Mucosa of descending colon (tissue), 3 donors: Measurements from ENCODE around the gene CENPL. TPM values are rescaled to one million over a fixed set of nuclear protein-coding genes. Genes with fewer than 3 reads are reported as not detected.
A peak's percentile ranks its signal among the peaks of the same experiment; 100 is the strongest.

Experiments used
- ATAC-seq: fragments of 200-7000 bp; cut with Tn5 transposase; one replicate; pipeline ENCODE4 v1.9.1; 2020; ENCODE audit warnings: mild to moderate bottlenecking, moderate library complexity
- DNase-seq, 3 donors: peaks; one replicate each; pipeline ENCODE4 v3.0.0-alpha.2; 2020
- H3K36me3 ChIP-seq: fragments of 200-600 bp; one replicate; pipeline ENCODE4 v1.8.0; 2021; ENCODE audit warnings: low read depth, mild to moderate bottlenecking
- H3K4me1 ChIP-seq: fragments of 200-600 bp; one replicate; pipeline ENCODE4 v1.8.0; 2021; ENCODE audit warnings: low read depth, mild to moderate bottlenecking
- H3K4me3 ChIP-seq: fragments of 200-600 bp; one replicate; pipeline ENCODE4 v1.8.0; 2021; ENCODE audit warnings: mild to moderate bottlenecking
- H3K9me3 ChIP-seq: fragments of 200-600 bp; one replicate; pipeline ENCODE4 v1.8.0; 2021; ENCODE audit warnings: mild to moderate bottlenecking
- intact Hi-C, 2 donors: fragments of 100-400 bp; cut with DNase I in 1 of 2; cut with micrococcal nuclease in 1 of 2; formaldehyde crosslinking; loops; one replicate each; pipeline versions ENCODE4 v1.11.0 to v1.11.1; 2022; cut with DNase I, micrococcal nuclease
- long read RNA-seq, 2 donors: library from polyadenylated mRNA; unstranded; transcript quantifications; one replicate each; pipeline ENCODE4 v2.0.0, GENCODE V29; 2019 to 2021
- total RNA-seq, 3 donors: library from RNA; stranded (reverse); fragmentation: NEBNext Ultra II Directional in 2 of 3; extraction: Animal tissue kit (Norgen Biotek cat#: 25700) in 2 of 3; gene quantifications; one replicate each; pipeline versions ENCODE4 v1.2.1 to v1.2.4, GENCODE V29; 2021 to 2023
- TF ChIP-seq, protein P1 (sequence below): fragments of 200-600 bp; IDR thresholded peaks from one replicate; pipeline ENCODE4 v1.8.0; 2022; ENCODE audit warnings: antibody characterized with exemption, mild to moderate bottlenecking
- donor health status: DM: no; HTN: no; CAD: no; lungs with moderate emphysema.
- donor health status: DM: no; HTN: no; CAD: no.
- donor health status: DM: no; HTN: yes; CAD: no.

CENPL gene, protein sequence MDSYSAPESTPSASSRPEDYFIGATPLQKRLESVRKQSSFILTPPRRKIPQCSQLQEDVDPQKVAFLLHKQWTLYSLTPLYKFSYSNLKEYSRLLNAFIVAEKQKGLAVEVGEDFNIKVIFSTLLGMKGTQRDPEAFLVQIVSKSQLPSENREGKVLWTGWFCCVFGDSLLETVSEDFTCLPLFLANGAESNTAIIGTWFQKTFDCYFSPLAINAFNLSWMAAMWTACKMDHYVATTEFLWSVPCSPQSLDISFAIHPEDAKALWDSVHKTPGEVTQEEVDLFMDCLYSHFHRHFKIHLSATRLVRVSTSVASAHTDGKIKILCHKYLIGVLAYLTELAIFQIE
- 1 to 10 TPM; 6.5 to 8.3 (median 6.7) TPM for total RNA-seq
- long read RNA-seq, donor 1, partial matches to known transcripts: 1 of 7 reads
- long read RNA-seq, donor 1, other reads (novel, unspliced or antisense): 6 of 7 reads
- long read RNA-seq, donor 2, partial matches to known transcripts: 0 of 3 reads
- long read RNA-seq, donor 2, other reads (novel, unspliced or antisense): 3 of 3 reads

DNA sequence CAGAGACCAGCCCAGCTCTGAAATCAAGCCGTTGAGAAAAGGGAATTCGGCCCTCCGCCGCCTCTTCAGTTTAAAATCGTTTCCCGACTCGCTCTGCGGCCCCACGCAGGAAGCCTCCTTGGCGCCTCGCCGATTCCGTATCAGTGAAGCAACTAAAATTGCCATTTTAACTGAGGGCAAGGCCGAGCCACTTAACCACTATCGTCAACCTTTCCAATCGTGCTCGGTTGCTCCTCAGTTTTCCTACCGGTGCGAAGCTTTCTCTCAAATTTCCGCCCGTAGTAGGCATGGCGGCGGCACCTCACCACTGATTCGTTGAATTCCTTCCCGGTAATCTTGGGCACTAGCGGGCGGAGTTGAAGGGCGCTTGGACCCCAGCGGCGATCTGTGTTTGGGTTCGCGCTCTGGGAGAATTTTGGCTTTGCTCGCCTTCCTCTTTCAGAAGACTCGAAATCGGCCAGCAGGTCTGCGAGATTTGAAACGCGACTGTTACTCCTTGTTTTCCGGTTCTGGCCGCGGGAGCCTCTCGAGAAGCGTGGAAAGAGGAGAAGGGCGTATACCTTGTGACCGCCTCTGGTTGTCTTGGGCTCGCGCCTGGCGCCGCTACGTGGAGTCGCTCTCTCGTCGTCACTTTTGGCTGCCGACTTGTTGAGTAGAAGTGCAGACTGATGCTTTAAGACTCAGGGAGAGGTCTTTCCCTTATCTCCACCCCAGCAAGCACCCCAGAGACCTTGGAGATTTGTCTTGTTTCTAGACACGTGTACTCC is at the start of gene CENPL, which contains the start of gene DARS2:
CENPL (minus strand) TSS at position 569 of the 767 bp plus-strand sequence. CDS start 13,584 bp downstream, outside the sequence.
DARS2 (plus strand) TSS at position 359 of the 767 bp plus-strand sequence. CDS start 557 bp downstream, outside the sequence.
- Histone ChIP-seq H3K9me3 (no peaks in the 10 kb centered on the region), H3K4me3 (peak within 1 kb of the TSS; percentile 38), H3K36me3 (no peaks in the 10 kb centered on the region), H3K4me1 (peaks cover 3% of the 10 kb centered on the region)
- ATAC-seq: peak; percentile 97
- TF ChIP-seq, protein P1, sequence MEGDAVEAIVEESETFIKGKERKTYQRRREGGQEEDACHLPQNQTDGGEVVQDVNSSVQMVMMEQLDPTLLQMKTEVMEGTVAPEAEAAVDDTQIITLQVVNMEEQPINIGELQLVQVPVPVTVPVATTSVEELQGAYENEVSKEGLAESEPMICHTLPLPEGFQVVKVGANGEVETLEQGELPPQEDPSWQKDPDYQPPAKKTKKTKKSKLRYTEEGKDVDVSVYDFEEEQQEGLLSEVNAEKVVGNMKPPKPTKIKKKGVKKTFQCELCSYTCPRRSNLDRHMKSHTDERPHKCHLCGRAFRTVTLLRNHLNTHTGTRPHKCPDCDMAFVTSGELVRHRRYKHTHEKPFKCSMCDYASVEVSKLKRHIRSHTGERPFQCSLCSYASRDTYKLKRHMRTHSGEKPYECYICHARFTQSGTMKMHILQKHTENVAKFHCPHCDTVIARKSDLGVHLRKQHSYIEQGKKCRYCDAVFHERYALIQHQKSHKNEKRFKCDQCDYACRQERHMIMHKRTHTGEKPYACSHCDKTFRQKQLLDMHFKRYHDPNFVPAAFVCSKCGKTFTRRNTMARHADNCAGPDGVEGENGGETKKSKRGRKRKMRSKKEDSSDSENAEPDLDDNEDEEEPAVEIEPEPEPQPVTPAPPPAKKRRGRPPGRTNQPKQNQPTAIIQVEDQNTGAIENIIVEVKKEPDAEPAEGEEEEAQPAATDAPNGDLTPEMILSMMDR: no peak
- peak; percentile 94 to 98 (median 94) for DNase-seq
- intact Hi-C loops: loop anchor here in 1 of 2 donors (10.0 kb wide), 1 partner anchor 400 kb away; no protein-coding TSS in a partner anchor

DNA sequence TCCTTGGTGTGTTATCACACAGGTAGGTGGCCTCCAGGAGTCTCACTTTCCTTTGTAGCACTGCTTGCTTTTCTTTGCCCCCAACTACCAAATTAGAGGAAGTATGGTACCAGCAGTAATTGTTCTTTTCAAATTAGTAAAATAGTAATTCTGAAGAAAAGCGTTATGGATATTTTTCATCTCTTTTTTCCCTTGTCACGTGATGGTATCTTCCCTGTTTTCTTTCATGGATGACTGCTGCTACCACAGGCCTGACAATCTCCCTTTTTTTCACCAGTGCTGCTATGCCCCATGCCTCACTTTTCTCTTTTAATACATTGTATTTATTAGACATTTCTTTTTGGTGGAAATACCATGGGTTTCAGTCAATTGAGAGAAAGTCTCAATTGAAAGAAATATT is 46.8 kb upstream of the CENPL start:
- H3K9me3 ChIP-seq: no peaks in the 10 kb centered on the region
- H3K36me3 ChIP-seq: no peaks in the 10 kb centered on the region
- DNase-seq (no peak), ATAC-seq (no peak)
- H3K4me1 ChIP-seq: peaks cover 4% of the 10 kb centered on the region
- TF ChIP-seq, protein P1: no peak
- intact Hi-C loops: no loop called here
- H3K4me3 ChIP-seq: no peak overlapping the region

DNA sequence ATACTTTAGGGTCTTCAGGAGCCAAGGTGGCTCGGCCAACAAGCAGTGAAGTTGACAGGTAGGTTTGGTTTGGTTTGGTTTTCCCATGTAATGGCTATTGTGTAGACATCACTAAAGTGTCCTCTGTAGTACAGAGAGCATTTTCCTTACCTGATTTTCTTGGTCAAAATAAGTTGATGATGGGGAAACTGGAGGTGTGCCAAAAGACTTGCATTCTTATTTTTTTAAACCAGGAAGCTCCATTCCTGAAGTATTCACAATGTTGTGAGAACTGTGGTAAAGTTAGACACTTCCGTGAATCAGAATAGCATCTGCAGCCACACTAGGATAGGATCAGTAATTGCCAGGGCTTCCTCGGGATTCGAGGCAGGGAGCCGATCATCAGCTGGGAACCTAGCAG is 46.4 kb upstream of the CENPL start:
- TF ChIP-seq, protein P1: no peak
- H3K4me3 ChIP-seq: no peak overlapping the region
- peaks cover 6% of the 10 kb centered on the region for H3K4me1 ChIP-seq
- DNase-seq (no peak), ATAC-seq (no peak)
- no peaks in the 10 kb centered on the region for H3K9me3 ChIP-seq
- intact Hi-C loops: no loop called here
- H3K36me3 ChIP-seq: no peaks in the 10 kb centered on the region

DNA sequence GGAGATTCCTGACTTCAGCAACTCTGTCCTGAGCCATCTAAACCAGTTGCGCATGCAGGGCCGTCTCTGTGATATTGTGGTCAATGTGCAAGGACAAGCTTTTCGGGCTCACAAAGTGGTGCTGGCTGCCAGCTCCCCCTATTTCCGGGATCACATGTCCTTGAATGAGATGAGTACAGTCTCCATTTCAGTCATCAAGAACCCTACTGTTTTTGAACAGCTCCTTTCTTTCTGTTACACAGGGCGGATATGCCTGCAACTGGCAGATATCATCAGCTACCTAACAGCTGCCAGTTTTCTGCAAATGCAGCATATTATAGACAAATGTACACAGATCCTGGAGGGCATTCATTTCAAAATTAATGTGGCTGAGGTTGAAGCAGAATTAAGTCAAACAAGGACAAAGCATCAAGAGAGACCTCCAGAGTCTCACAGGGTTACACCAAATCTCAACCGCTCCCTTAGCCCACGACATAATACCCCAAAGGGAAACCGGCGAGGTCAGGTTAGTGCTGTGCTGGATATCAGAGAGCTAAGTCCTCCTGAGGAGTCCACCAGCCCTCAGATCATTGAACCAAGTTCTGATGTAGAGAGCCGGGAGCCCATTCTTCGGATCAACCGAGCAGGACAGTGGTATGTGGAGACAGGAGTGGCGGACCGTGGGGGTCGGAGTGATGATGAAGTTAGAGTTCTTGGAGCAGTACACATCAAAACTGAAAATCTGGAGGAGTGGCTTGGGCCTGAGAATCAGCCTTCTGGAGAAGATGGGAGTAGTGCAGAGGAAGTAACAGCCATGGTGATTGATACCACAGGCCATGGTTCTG is 45.8 kb upstream of the CENPL start:
- H3K4me3 ChIP-seq: no peak overlapping the region
- no peak for ATAC-seq
- no peaks in the 10 kb centered on the region for H3K36me3 ChIP-seq
- TF ChIP-seq, protein P1: no peak
- intact Hi-C loops: no loop called here
- H3K4me1 ChIP-seq: peaks cover 12% of the 10 kb centered on the region
- no peaks in the 10 kb centered on the region for H3K9me3 ChIP-seq
- peak; percentile 40 to 60 (median 46) for DNase-seq

GRCh38 chr1:173869021-173869359 is 44.3 kb upstream of the CENPL start:
- peak; percentile 3 for ATAC-seq
- intact Hi-C loops: no loop called here
- no peaks in the 10 kb centered on the region for H3K9me3 ChIP-seq
- peak overlapping the region; percentile 56 for H3K4me3 ChIP-seq
- DNase-seq: no peak
- peaks cover 12% of the 10 kb centered on the region for H3K4me1 ChIP-seq
- no peaks in the 10 kb centered on the region for H3K36me3 ChIP-seq
- TF ChIP-seq, protein P1: no peak
